Neural progenitor cell (in vitro differentiated cells): ENCODE data around the gene MICAL2.

Source experiments
- EZH2 ChIP-seq: fragments of 200-600 bp; sonication (generic); IDR thresholded peaks from 2 replicates; pipeline ENCODE4 v1.6.1; 2017; ENCODE audit warnings: antibody characterized with exemption, mild to moderate bottlenecking, moderate library complexity
- EZH2phosphoT487 ChIP-seq: fragments of 200-600 bp; sonication (generic); IDR thresholded peaks from 2 replicates; pipeline ENCODE4 v1.6.1; 2017; ENCODE audit warnings: antibody characterized with exemption
- TF ChIP-seq, protein P1 (sequence below): fragments of 200-600 bp; sonication (generic); IDR thresholded peaks from 2 replicates; pipeline ENCODE4 v1.5.1; 2017; ENCODE audit warnings: antibody characterized with exemption, mild to moderate bottlenecking

DNA sequence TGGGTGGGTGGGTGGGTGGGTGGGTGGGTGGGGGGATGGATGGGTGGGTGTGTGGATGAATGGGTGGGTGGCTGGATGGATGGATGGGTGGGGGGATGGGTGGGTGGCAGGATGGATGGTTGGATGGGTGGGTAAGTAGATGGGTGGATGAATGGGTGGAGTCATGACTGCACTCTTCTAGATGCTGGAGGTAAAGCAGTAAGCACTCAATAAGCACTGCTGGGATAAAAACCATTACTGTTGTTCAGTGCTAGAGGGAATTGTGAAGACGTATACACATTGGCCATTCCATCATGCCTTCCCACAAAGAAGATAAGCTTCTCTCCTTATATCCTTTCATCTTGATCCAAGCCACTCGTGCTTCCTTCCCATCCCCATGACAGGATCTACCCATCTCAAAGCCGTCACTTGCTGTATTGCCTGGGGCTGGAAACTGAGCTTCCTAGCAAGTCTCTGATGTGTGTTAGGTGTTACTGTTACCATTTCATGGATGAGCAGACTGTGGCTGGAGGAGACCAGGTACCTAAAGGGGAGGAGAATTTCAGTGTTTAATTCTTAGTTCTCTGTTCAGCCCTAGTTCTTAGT is 74.8 kb downstream of the MICAL2 start:
- TF ChIP-seq, protein P1, sequence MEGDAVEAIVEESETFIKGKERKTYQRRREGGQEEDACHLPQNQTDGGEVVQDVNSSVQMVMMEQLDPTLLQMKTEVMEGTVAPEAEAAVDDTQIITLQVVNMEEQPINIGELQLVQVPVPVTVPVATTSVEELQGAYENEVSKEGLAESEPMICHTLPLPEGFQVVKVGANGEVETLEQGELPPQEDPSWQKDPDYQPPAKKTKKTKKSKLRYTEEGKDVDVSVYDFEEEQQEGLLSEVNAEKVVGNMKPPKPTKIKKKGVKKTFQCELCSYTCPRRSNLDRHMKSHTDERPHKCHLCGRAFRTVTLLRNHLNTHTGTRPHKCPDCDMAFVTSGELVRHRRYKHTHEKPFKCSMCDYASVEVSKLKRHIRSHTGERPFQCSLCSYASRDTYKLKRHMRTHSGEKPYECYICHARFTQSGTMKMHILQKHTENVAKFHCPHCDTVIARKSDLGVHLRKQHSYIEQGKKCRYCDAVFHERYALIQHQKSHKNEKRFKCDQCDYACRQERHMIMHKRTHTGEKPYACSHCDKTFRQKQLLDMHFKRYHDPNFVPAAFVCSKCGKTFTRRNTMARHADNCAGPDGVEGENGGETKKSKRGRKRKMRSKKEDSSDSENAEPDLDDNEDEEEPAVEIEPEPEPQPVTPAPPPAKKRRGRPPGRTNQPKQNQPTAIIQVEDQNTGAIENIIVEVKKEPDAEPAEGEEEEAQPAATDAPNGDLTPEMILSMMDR = no peak
- no peak for TF ChIP-seq EZH2
- no peak for TF ChIP-seq EZH2phosphoT487
